Panc1 (cell line): Measurements from ENCODE around the gene PLN. TPM values are rescaled to one million over a fixed set of nuclear protein-coding genes. Genes with fewer than 3 reads are reported as not detected.

Source experiments
- ATAC-seq: fragments of 200-7000 bp; cut with Tn5 transposase; 2 replicates; pipeline ENCODE4 v1.9.1; 2020; ENCODE audit warnings: mild to moderate bottlenecking, moderate library complexity
- BruUV-seq: library from RNA; stranded (reverse); fragments of 400-500 nt; replicated peaks from 2 replicates; lab custom pipeline; 2021; lab: Mats Ljungman, UMichigan
- CTCF ChIA-PET: fragments of 300-600 bp; sonication (Branson Sonifier 250); formaldehyde crosslinking; loops from one replicate; lab custom pipeline; 2022; ENCODE audit warnings: antibody characterized with exemption; lab: Charles Lee
- POLR2A ChIA-PET: fragments of 300-600 bp; sonication (Branson Sonifier 250); formaldehyde crosslinking; loops from one replicate; lab custom pipeline; 2022; ENCODE audit warnings: antibody characterized with exemption; lab: Charles Lee
- DNase-seq: peaks from one replicate; pipeline ENCODE4 v3.0.0-alpha.2; 2010; ENCODE audit warnings: low read depth, low spot score
- H3K27ac ChIP-seq: 2 replicates; pipeline ENCODE4 v1.5.1; 2011; ENCODE audit warnings: mild to moderate bottlenecking, low read length, inconsistent platforms
- H3K27me3 ChIP-seq: fragments of 200-500 bp; sonication (Bioruptor generic); 2 replicates; pipeline ENCODE4 v1.6.0; 2014; ENCODE audit warnings: low read length, inconsistent platforms; ENCODE audit not compliant: control insufficient read depth, insufficient read depth
- H3K36me3 ChIP-seq: fragments of 200-500 bp; sonication (Bioruptor generic); 2 replicates; pipeline ENCODE4 v1.5.1; 2014; ENCODE audit warnings: inconsistent platforms, mild to moderate bottlenecking, low read length, moderate library complexity; ENCODE audit not compliant: control insufficient read depth, insufficient read depth
- H3K4me1 ChIP-seq: 2 replicates; pipeline ENCODE4 v1.5.1; 2011; ENCODE audit warnings: inconsistent platforms, mild to moderate bottlenecking, low read length, moderate library complexity; ENCODE audit not compliant: control insufficient read depth, insufficient read depth
- H3K4me3 ChIP-seq, 2 experiments: 2 replicates each; pipeline ENCODE4 v1.5.1; 2011 to 2012; ENCODE audit warnings: low read depth in 2 of 2, low read length in 2 of 2, mild to moderate bottlenecking in 2 of 2, inconsistent platforms in 1 of 2, moderate library complexity in 1 of 2
- H3K9me3 ChIP-seq: fragments of 200-500 bp; sonication (Bioruptor generic); 2 replicates; pipeline ENCODE4 v1.5.1; 2014; ENCODE audit warnings: low read depth, mild to moderate bottlenecking, inconsistent platforms, low read length, moderate library complexity; ENCODE audit not compliant: control insufficient read depth, insufficient read depth
- POLR2AphosphoS5 ChIP-seq: IDR thresholded peaks from 2 replicates; pipeline ENCODE4 v1.6.1; 2012; ENCODE audit warnings: mild to moderate bottlenecking, low read depth, low read length, moderate library complexity
- SIN3A ChIP-seq: IDR thresholded peaks from 2 replicates; pipeline ENCODE4 v1.6.1; 2012; ENCODE audit warnings: low read depth, mild to moderate bottlenecking, low read length, moderate library complexity, borderline replicate concordance; ENCODE audit not compliant: insufficient read depth
- TCF7L2 ChIP-seq: IDR thresholded peaks from 2 replicates; pipeline ENCODE4 v1.6.1; 2011; ENCODE audit warnings: mild to moderate bottlenecking, low read depth, low read length, inconsistent platforms
- in situ Hi-C: cut with HindIII; loops from 2 replicates; pipeline ENCODE4 v1.10.0; 2016; ENCODE audit warnings: low sequenced_read_pairs, low pct_unique_long_range_greater_than_20kb
- intact Hi-C: fragments of 100-400 bp; cut with micrococcal nuclease; formaldehyde crosslinking; loops from one replicate; pipeline ENCODE4 v1.10.0; 2022; ENCODE audit not compliant: unreplicated experiment
- total RNA-seq: library from RNA; stranded (reverse); gene quantifications from one replicate; pipeline ENCODE4 v1.2.1, GENCODE V29; 2021; ENCODE audit not compliant: unreplicated experiment
- TF ChIP-seq, protein P1 (sequence below), 2 experiments: IDR thresholded peaks; 2 replicates each; pipeline ENCODE4 v1.6.1; 2011 to 2012; ENCODE audit warnings: low read depth in 2 of 2, control low read depth in 1 of 2, low read length in 1 of 2, mild to moderate bottlenecking in 1 of 2, moderate library complexity in 1 of 2; ENCODE audit not compliant: insufficient read depth in 1 of 2
- TF ChIP-seq, protein P2 (sequence below): fragments of 450-650 bp; IDR thresholded peaks from 2 replicates; pipeline ENCODE4 v1.5.1; 2017; ENCODE audit warnings: mild to moderate bottlenecking

Gene PLN
- total RNA-seq, 1 experiment from 2014 or later, result not detected

- no TSS peak for BruUV-seq
- CTCF ChIA-PET, result no interaction called here
- Histone ChIP-seq H3K4me3 (no peak overlapping the region), H3K9me3 (peaks cover 8% of the 10 kb centered on the region; the same call in 1 of the 2 replicates), H3K36me3 (no peaks in the 10 kb centered on the region), H3K27me3 (no peaks in the 10 kb centered on the region), H3K4me1 (no peaks in the 10 kb centered on the region), H3K27ac (no peak overlapping the region)
- TF ChIP-seq POLR2AphosphoS5 (no peak), TCF7L2 (no peak), SIN3A (no peak)
- TF ChIP-seq, protein P1, sequence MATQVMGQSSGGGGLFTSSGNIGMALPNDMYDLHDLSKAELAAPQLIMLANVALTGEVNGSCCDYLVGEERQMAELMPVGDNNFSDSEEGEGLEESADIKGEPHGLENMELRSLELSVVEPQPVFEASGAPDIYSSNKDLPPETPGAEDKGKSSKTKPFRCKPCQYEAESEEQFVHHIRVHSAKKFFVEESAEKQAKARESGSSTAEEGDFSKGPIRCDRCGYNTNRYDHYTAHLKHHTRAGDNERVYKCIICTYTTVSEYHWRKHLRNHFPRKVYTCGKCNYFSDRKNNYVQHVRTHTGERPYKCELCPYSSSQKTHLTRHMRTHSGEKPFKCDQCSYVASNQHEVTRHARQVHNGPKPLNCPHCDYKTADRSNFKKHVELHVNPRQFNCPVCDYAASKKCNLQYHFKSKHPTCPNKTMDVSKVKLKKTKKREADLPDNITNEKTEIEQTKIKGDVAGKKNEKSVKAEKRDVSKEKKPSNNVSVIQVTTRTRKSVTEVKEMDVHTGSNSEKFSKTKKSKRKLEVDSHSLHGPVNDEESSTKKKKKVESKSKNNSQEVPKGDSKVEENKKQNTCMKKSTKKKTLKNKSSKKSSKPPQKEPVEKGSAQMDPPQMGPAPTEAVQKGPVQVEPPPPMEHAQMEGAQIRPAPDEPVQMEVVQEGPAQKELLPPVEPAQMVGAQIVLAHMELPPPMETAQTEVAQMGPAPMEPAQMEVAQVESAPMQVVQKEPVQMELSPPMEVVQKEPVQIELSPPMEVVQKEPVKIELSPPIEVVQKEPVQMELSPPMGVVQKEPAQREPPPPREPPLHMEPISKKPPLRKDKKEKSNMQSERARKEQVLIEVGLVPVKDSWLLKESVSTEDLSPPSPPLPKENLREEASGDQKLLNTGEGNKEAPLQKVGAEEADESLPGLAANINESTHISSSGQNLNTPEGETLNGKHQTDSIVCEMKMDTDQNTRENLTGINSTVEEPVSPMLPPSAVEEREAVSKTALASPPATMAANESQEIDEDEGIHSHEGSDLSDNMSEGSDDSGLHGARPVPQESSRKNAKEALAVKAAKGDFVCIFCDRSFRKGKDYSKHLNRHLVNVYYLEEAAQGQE (IDR thresholded peaks at IDR 0.05; ENCODE audit: insufficient read depth in 1 of 2, low read depth in 2 of 2, low read length in 1 of 2), result no peak
- TF ChIP-seq, protein P2, sequence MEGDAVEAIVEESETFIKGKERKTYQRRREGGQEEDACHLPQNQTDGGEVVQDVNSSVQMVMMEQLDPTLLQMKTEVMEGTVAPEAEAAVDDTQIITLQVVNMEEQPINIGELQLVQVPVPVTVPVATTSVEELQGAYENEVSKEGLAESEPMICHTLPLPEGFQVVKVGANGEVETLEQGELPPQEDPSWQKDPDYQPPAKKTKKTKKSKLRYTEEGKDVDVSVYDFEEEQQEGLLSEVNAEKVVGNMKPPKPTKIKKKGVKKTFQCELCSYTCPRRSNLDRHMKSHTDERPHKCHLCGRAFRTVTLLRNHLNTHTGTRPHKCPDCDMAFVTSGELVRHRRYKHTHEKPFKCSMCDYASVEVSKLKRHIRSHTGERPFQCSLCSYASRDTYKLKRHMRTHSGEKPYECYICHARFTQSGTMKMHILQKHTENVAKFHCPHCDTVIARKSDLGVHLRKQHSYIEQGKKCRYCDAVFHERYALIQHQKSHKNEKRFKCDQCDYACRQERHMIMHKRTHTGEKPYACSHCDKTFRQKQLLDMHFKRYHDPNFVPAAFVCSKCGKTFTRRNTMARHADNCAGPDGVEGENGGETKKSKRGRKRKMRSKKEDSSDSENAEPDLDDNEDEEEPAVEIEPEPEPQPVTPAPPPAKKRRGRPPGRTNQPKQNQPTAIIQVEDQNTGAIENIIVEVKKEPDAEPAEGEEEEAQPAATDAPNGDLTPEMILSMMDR, result no peak
- DNase-seq (no peak), ATAC-seq (no peak)
- intact Hi-C loops (no loop called here), in situ Hi-C loops (no loop called here)
- POLR2A ChIA-PET, result interaction anchor here (0.7 kb wide), 2 partner anchors 30 to 277 kb away, joined by 3 to 4 read pairs; no protein-coding TSS in a partner anchor
Observed at GRCh38 chr6:118602300-118602699, 54.2 kb downstream of the PLN start.

DNA sequence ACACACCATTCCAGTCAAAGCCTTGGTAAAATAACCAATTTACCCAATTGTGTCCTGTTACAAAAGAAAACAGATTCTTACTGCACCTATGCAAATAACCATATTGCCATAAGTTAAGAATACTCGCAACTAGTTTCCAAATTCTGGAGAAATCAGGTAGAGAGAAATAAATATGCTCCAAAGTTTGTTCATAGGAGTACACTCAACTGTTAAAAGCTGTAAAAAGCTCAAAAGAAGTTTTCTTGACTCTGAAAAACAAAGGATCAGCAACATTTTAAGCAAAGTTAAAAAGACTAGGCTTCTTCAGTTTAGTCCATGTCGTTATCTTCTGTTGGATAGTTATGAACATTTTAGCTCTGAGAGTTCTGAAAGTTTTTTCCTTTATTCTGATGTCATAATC, 55.3 kb downstream of the PLN start:
- intact Hi-C loops (no loop called here), in situ Hi-C loops (no loop called here)
- ATAC-seq, result no peak
- Histone ChIP-seq H3K9me3 (peaks cover 8% of the 10 kb centered on the region; the same call in 1 of the 2 replicates), H3K36me3 (no peaks in the 10 kb centered on the region), H3K27me3 (no peaks in the 10 kb centered on the region), H3K4me1 (no peaks in the 10 kb centered on the region), H3K27ac (no peak overlapping the region), H3K4me3 (no peak overlapping the region)
- no TSS peak for BruUV-seq
- POLR2A ChIA-PET, result no interaction called here
- DNase-seq, result no peak
- CTCF ChIA-PET, result no interaction called here
- TF ChIP-seq SIN3A, result no peak
- no peak for TF ChIP-seq POLR2AphosphoS5
- TF ChIP-seq, protein P2, result no peak
- TF ChIP-seq, protein P1 (IDR thresholded peaks at IDR 0.05; ENCODE audit: insufficient read depth in 1 of 2, low read depth in 2 of 2, low read length in 1 of 2), result no peak
- no peak for TF ChIP-seq TCF7L2
